Activated CD4-positive, alpha-beta T cell treated with anti-CD3 and anti-CD28 coated beads, Interleukin-2, amount 50 U/mL, for 48 hours (primary cell): Measurements from ENCODE around the gene MKNK2.
A peak's percentile ranks its signal among the peaks of the same experiment; 100 is the strongest.

Experiments
- DNase-seq, 2 experiments: peaks; one replicate each; pipeline ENCODE4 v3.0.0-alpha.2; 2020

MKNK2 gene

GRCh38 chr19:2057484-2058469 lies 6.7 kb upstream of the MKNK2 start:
- DNase-seq = no peak

- no peak for DNase-seq
These were observed 5.8 kb upstream of the MKNK2 start for GRCh38 chr19:2056837-2057192.

GRCh38 chr19:2055931-2056836 lies 5.1 kb upstream of the MKNK2 start:
- peak; percentile 48 to 55 for DNase-seq

GRCh38 chr19:2054763-2055162 lies 3.7 kb upstream of the MKNK2 start:
- DNase-seq = no peak

- no peak for DNase-seq
These were observed 2.8 kb upstream of the MKNK2 start for GRCh38 chr19:2053601-2054389.

GRCh38 chr19:2051773-2052704 lies 995 bp upstream of the MKNK2 start:
- peak; percentile 53 to 56 for DNase-seq

- no peak for DNase-seq
These were observed 574 bp downstream of the MKNK2 start for GRCh38 chr19:2050349-2050990.

GRCh38 chr19:2049741-2050348 lies 1.2 kb downstream of the MKNK2 start:
- DNase-seq = peak; percentile 65 to 69

GRCh38 chr19:2048959-2049740 lies 1.9 kb downstream of the MKNK2 start:
- DNase-seq = no peak

- no peak for DNase-seq
These were observed 2.7 kb downstream of the MKNK2 start for GRCh38 chr19:2048104-2048958.

- DNase-seq = peak in 1 of 2 experiments; percentile 42
These were observed 3.5 kb downstream of the MKNK2 start for GRCh38 chr19:2047449-2048103.

- no peak for DNase-seq
These were observed 4.0 kb downstream of the MKNK2 start for GRCh38 chr19:2047076-2047448.

- DNase-seq = no peak
These were observed 4.8 kb downstream of the MKNK2 start for GRCh38 chr19:2046046-2046907.

GRCh38 chr19:2045501-2046045 lies 5.5 kb downstream of the MKNK2 start:
- DNase-seq = no peak

GRCh38 chr19:2044709-2045500 lies 6.1 kb downstream of the MKNK2 start:
- peak in 1 of 2 experiments; percentile 9 for DNase-seq
